WTC11 (cell line): ENCODE measurements around the gene ZNF500.

ENCODE experiments used
- CTCF ChIP-seq: fragments of 200-600 bp; IDR thresholded peaks from 2 replicates; pipeline ENCODE4 v1.8.0; 2022; ENCODE audit warnings: antibody characterized with exemption
- RELA ChIP-seq: sonication (generic); formaldehyde crosslinking; IDR thresholded peaks from 2 replicates; pipeline ENCODE4 v1.8.1; 2022; ENCODE audit warnings: missing genetic modification reagents, mild to moderate bottlenecking, borderline replicate concordance

GRCh38 chr16:4795181-4795827 is 28.3 kb upstream of the ZNF500 start, which contains the start of gene SMIM22:
- TF ChIP-seq RELA (no peak), CTCF (no peak)
